CD4-positive, alpha-beta T cell treated with Interleukin-4 for 1 hour (primary cell): ENCODE measurements around the gene MAPK1.
"Not testable (repeated sequence)": the region's sequence is repeated elsewhere in the genome, so short reads cannot be mapped to it uniquely, and the experiment has no call there.

Experiments used
- DNase-seq, 2 donors: peaks; one replicate each; pipeline ENCODE4 v3.0.0-alpha.2; 2020 to 2022

Gene MAPK1

DNA sequence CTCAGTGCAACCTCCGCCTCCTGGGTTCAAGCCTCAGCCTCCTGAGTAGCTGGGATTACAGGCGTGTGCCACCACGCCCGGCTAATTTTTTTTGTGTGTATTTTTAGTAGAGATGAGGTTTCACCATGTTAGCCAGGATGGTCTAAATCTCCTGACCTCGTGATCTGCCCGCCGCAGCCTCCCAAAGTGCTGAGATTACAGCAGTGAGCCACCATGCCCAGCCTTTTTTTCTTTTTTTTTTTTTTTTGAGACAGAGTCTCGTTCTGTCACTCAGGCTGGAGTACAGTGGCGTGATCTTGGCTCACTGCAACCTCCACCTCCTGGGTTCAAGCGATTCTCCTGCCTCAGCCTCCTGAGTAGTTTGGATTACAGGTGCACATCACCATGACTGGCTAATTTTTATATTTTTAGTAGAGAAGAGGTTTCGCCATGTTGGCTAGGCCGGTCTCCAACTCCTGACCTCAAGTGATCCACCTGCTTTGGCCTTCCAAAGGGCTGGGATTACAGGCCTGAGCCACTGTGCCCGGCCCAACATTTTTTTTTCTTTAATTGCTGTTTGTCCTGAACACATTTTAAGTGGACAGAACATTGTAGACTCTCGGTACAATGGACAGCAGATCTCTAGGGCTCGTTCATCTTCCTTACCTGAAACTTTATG lies 146.1 kb downstream of the MAPK1 start:
- not testable (repeated sequence) for DNase-seq

- DNase-seq = not testable (repeated sequence)
Observed at GRCh38 chr22:21720191-21720859, 147.1 kb downstream of the MAPK1 start.

DNA sequence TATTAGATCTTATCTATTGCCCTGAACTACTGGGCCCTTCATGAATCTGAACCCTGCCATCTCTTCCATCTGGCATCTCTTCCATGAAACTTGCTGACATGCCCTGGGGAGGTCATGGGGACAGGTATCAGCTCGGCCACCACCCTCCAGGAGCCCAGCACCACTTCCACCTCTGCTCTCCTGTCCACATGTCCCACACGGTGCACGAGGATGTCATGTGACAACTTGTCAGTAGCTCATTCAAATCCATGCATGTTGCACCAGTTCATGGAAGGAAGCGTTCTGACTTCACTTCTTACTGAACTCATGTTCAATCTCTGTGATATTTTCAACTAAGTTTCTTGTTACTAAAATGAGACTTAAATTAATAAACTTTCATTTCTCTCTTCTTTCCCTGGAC lies 148.4 kb downstream of the MAPK1 start:
- DNase-seq = no peak

- DNase-seq = no peak
Observed at GRCh38 chr22:21718499-21718898, 148.9 kb downstream of the MAPK1 start.

GRCh38 chr22:21716395-21717122 lies 150.9 kb downstream of the MAPK1 start:
- DNase-seq = not testable (repeated sequence)

GRCh38 chr22:21714786-21715185 lies 152.7 kb downstream of the MAPK1 start:
- DNase-seq = no peak

- no peak for DNase-seq
Observed at GRCh38 chr22:21714059-21714770, 153.2 kb downstream of the MAPK1 start.

DNA sequence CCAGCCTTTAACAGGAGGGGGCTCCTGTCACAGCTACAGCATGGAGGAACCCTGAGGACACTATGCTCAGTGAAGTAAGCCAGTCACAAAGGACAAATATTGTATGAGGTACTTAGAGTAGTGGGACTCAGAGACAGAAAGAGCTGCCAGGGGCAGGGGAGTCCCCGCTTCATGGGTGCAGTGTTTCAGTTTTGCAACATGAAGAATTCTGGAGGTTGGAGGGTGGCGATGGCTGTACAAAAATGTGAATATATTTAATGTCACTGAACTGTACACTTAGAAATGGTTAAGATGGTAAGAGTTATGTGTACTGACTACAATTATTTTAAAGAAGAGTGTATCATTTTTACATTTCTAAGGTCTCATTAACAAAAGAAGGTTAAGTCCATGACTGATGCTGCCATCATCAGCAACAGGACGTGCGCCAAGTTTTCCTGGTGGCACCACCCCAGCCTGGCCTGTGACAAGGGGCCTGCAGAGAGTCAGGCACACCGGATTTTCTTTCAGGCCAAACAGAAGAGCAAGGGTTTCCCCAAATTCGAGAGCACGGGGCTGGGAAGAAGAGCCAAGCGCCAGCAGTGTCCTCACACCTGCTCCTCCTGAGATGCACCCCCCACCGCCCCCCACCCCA lies 153.9 kb downstream of the MAPK1 start:
- DNase-seq = no peak

DNA sequence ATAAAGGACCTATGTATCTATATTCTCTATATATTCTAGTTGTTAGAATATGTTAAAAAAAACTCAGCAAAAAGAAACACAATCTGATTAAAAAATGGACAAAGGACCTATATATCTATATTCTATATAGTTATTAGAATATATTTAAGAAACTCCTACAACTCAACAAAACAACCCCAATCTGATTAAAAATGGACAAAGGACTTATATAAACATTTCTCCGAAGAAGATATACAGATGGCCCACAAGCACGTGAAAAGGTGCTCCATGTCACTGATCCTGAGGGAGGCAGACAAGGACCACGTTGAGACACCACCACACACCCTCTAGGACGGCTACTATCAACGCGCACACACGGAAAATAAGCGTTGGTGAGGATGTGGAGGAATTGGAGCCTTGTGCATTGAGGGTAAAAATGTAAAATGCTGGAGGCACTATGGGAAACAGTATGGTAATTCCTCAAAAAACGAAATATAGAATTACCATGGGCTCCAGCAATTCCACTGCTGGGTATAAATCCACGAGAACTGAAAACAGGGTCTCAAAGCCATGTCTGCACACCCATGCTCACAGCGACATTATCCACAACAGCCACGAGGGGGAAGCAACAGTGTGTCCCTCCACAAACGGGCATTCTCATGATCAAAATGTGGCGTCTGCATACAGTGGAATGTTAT lies 154.6 kb downstream of the MAPK1 start:
- peak; percentile 66 to 72 for DNase-seq

DNA sequence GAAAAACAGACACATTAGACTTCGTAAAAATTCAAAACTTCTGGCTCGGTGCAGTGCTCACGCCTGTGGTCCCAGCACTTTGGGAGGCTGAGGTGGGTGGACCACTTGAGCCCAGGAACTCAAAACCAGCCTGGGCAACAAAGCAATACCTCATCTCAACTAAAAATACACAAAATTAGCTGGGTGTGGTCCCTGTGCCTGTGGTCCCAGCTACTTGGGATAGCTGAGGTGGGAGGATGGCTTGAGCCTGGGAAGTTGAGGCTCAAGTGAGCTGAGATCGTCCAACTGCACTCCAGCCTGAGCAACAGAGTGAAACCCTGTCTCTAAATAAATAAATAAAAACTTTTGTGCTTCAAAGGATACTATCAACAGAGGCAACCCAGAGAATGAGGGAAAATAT lies 155.6 kb downstream of the MAPK1 start:
- DNase-seq = no peak

DNA sequence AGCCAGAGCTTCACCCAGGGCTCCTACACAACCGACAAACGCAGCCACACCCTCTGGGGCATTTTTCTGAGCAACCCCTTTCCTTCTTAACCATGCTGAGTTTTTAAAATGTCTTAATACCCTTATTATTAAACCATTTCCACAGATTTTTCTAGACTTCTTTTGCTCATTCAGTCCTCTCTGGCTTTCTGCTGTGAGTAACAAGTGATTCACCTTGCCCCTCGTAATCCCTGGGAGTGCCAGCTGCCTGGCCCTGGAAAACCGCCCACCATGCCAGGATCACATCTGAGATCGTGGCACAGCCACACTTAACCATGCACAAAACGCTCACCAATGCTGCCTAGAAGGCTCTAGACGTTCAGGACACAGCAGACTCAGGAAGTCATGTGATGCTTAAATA lies 157.3 kb downstream of the MAPK1 start:
- DNase-seq = no peak

GRCh38 chr22:21709688-21710087 lies 157.8 kb downstream of the MAPK1 start:
- DNase-seq = no peak

- DNase-seq = no peak
Observed at GRCh38 chr22:21708960-21709359, 158.5 kb downstream of the MAPK1 start.

- no peak for DNase-seq
Observed at GRCh38 chr22:21707677-21708076, 159.8 kb downstream of the MAPK1 start.
